HCT116 (cell line): ENCODE data around the gene CNGA3. TPM values are rescaled to one million over a fixed set of nuclear protein-coding genes. Genes with fewer than 3 reads are reported as not detected.
"Not testable (repeated sequence)": the region's sequence is repeated elsewhere in the genome, so short reads cannot be mapped to it uniquely, and the experiment has no call there.

Source experiments
- ATAC-seq: fragments of 200-7000 bp; cut with Tn5 transposase; 2 replicates; pipeline ENCODE4 v1.9.1; 2020; ENCODE audit warnings: mild to moderate bottlenecking, moderate library complexity
- BruUV-seq: library from RNA; stranded (reverse); fragments of 400-500 nt; replicated peaks from 2 replicates; lab custom pipeline; 2021; lab: Mats Ljungman, UMichigan
- CTCF ChIA-PET: fragments of 300-600 bp; sonication (Branson Sonifier 250); formaldehyde crosslinking; loops from one replicate; lab custom pipeline; 2021; ENCODE audit warnings: antibody characterized with exemption; lab: Charles Lee
- POLR2A ChIA-PET: fragments of 300-600, 350-600 bp; sonication (Branson Sonifier 250); formaldehyde crosslinking; loops from one replicate; lab custom pipeline; 2021; ENCODE audit warnings: antibody characterized with exemption; lab: Charles Lee
- RAD21 ChIA-PET, 2 experiments: fragments of 300-600 bp; sonication (Branson Sonifier 250); formaldehyde crosslinking; loops; one replicate each; lab custom pipeline; 2023; ENCODE audit warnings: low total read pairs in 2 of 2; ENCODE audit not compliant: uncharacterized antibody in 2 of 2, unreplicated experiment in 2 of 2, low non-redundant PET in 1 of 2; lab: Charles Lee
- DNase-seq: peaks from one replicate; pipeline ENCODE4 v3.0.0-alpha.2; 2010; ENCODE audit warnings: low read depth, low spot score
- H2AFZ ChIP-seq: fragments of 200-600 bp; shearing (Covaris generic), sonication (generic); 2 replicates; pipeline ENCODE4 v1.6.1; 2017; ENCODE audit warnings: low read depth, mixed run types, mixed read lengths, antibody characterized with exemption, low read length; ENCODE audit not compliant: poor library complexity, severe bottlenecking
- H3K27ac ChIP-seq: 2 replicates; pipeline ENCODE4 v1.5.1; 2012; ENCODE audit warnings: low read depth, low read length
- H3K27me3 ChIP-seq: fragments of 200-600 bp; sonication (generic); 2 replicates; pipeline ENCODE4 v1.6.1; 2016; ENCODE audit warnings: mixed run types, low read length, mixed read lengths; ENCODE audit not compliant: insufficient read depth
- H3K36me3 ChIP-seq, 2 experiments: fragments of 200-500 bp in 1 of 2; fragments of 200-600 bp in 1 of 2; sonication (Bioruptor generic) in 1 of 2; sonication (generic) in 1 of 2; 2 replicates each; pipeline versions ENCODE4 v1.5.1 to v1.6.1; 2014 to 2016; ENCODE audit warnings: low read length in 2 of 2, inconsistent platforms in 1 of 2, mixed read lengths in 1 of 2, mixed run types in 1 of 2; ENCODE audit not compliant: insufficient read depth in 2 of 2, control insufficient read depth in 1 of 2
- H3K4me1 ChIP-seq, 2 experiments: fragments of 200-600 bp in 1 of 2; sonication (generic) in 1 of 2; 2 replicates each; pipeline versions ENCODE4 v1.5.1 to v1.6.1; 2012 to 2017; ENCODE audit warnings: low read length in 2 of 2, inconsistent platforms in 1 of 2, mild to moderate bottlenecking in 1 of 2, mixed read lengths in 1 of 2, mixed run types in 1 of 2, moderate library complexity in 1 of 2; ENCODE audit not compliant: insufficient read depth in 2 of 2, control insufficient read depth in 1 of 2
- H3K4me2 ChIP-seq: fragments of 200-600 bp; sonication (generic); 2 replicates; pipeline ENCODE4 v1.6.1; 2017; ENCODE audit warnings: mixed run types, low read length, mixed read lengths
- H3K4me3 ChIP-seq, 2 experiments: fragments of 200-600 bp in 1 of 2; sonication (generic) in 1 of 2; replicated peaks in 1 of 2; 2 replicates each; pipeline ENCODE4 v1.5.1; 2011 to 2016; ENCODE audit warnings: low read length in 2 of 2, control low read depth in 1 of 2, low read depth in 1 of 2, mild to moderate bottlenecking in 1 of 2, mixed read lengths in 1 of 2, mixed run types in 1 of 2
- H3K79me2 ChIP-seq: fragments of 200-600 bp; sonication (generic); 2 replicates; pipeline ENCODE4 v1.6.1; 2017; ENCODE audit warnings: mild to moderate bottlenecking, mixed run types, low read length, moderate library complexity, mixed read lengths; ENCODE audit not compliant: insufficient read depth
- H3K9ac ChIP-seq: fragments of 200-600 bp; sonication (generic); 2 replicates; pipeline ENCODE4 v1.6.1; 2016; ENCODE audit warnings: low read length, mixed read lengths
- H3K9me2 ChIP-seq: fragments of 200-600 bp; sonication (generic), shearing (Covaris generic); 2 replicates; pipeline ENCODE4 v1.6.1; 2017; ENCODE audit warnings: mixed run types, mild to moderate bottlenecking, moderate library complexity; ENCODE audit not compliant: insufficient read depth
- H3K9me3 ChIP-seq, 2 experiments: fragments of 200-500 bp in 1 of 2; fragments of 200-600 bp in 1 of 2; sonication (Bioruptor generic) in 1 of 2; sonication (generic) in 1 of 2; 2 replicates each; pipeline ENCODE4 v1.6.1; 2014 to 2017; ENCODE audit warnings: low read length in 2 of 2, mixed read lengths in 2 of 2, inconsistent platforms in 1 of 2, low read depth in 1 of 2, mild to moderate bottlenecking in 1 of 2, mixed run types in 1 of 2, moderate library complexity in 1 of 2; ENCODE audit not compliant: control insufficient read depth in 1 of 2, insufficient read depth in 1 of 2
- H4K20me1 ChIP-seq: fragments of 200-600 bp; sonication (generic), shearing (Covaris generic); 2 replicates; pipeline ENCODE4 v1.6.1; 2017; ENCODE audit warnings: mixed run types, mild to moderate bottlenecking, moderate library complexity; ENCODE audit not compliant: insufficient read depth
- TCF7L2 ChIP-seq: IDR thresholded peaks from 2 replicates; pipeline ENCODE4 v1.7.0; 2011; ENCODE audit warnings: borderline replicate concordance, inconsistent platforms; ENCODE audit not compliant: insufficient read depth, insufficient read length; ENCODE audit errors: extremely low read depth
- intact Hi-C: fragments of 100-400 bp; cut with micrococcal nuclease; formaldehyde crosslinking; loops from 2 replicates; pipeline ENCODE4 v1.10.0; 2022
- total RNA-seq: library from RNA; stranded (reverse); gene quantifications from one replicate; pipeline ENCODE4 v1.2.1, GENCODE V29; 2021; ENCODE audit not compliant: unreplicated experiment

The CNGA3 gene
- total RNA-seq, 1 experiment from 2014 or later, result not detected

DNA sequence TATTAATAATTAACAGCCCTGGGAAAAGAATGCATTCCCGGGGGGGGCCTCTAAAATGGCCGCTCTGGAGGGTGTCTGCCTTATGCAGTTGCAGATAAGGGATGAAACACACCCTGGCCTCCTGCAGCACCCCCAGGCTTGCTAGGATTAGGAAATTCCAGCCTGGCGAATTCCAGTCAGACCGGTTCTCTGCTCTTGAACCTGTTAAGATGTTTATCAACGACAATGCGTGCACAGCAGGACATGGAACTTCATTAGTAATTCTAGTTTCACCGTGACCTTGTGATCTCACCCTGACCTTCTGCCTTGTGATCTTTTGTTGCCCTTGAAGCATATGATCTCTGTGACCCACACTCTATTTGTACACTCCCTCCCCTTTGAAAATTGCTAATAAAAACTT lies 68.0 kb downstream of the CNGA3 start:
- DNase-seq, H3K79me2 ChIP-seq, H3K9me2 ChIP-seq, BruUV-seq, CTCF ChIA-PET, H3K9ac ChIP-seq, H3K27me3 ChIP-seq, H2AFZ ChIP-seq, H3K4me3 ChIP-seq, intact Hi-C loops, ATAC-seq, H3K4me1 ChIP-seq, H3K4me2 ChIP-seq, H4K20me1 ChIP-seq, POLR2A ChIA-PET, H3K36me3 ChIP-seq, RAD21 ChIA-PET, H3K27ac ChIP-seq, H3K9me3 ChIP-seq: not testable (repeated sequence)
- TF ChIP-seq TCF7L2, result peak; percentile 32
- TF ChIP-seq, all 23 proteins: peak for 1; not testable (repeated sequence) for 22

DNA sequence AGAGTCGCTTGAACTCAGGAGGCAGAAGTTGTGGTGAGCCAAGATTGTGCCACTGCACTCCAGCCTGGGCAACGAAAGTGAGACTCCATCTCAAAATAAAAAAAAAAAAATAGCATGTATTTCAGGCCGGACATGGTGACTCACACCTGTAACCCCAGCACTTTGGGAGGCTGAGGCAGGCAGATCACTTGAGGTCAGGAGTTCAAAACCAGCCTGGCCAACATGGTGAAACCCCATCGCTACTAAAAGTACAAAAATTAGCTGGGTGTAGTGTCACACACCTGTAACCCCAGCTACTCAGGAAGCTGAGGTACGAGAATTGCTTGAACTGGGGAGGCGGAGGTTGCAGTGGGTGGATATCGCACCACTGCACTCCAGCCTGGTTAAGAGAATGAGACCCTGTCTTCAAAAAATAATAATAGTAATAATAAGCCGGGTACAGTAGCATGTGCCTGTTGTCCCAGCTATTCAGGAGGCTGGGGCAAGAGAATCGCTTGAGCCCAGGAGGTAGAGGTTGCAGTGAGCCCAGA lies 69.5 kb downstream of the CNGA3 start:
- H3K9ac ChIP-seq, H3K4me1 ChIP-seq, ATAC-seq, H3K27ac ChIP-seq, H4K20me1 ChIP-seq, H3K9me2 ChIP-seq, CTCF ChIA-PET, H3K27me3 ChIP-seq, POLR2A ChIA-PET, H3K4me3 ChIP-seq, H3K9me3 ChIP-seq, H2AFZ ChIP-seq, intact Hi-C loops, BruUV-seq, RAD21 ChIA-PET, H3K79me2 ChIP-seq, DNase-seq, H3K4me2 ChIP-seq, H3K36me3 ChIP-seq: not testable (repeated sequence)
